ENCODE measurements around the gene EFTUD2. TPM values are rescaled to one million over a fixed set of nuclear protein-coding genes. Genes with fewer than 3 reads are reported as not detected.
A peak's percentile ranks its signal among the peaks of the same experiment; 100 is the strongest.

EFTUD2 gene
- total and polyA plus RNA-seq, 8 donors = 15.9 to 176 (median 81.8) TPM

- DNase-seq = no peak
- no peak overlapping the region for H3K4me3 ChIP-seq
- peaks cover 44 to 91% (median 78%) of the 10 kb centered on the region in 4 donors for H3K36me3 ChIP-seq
- H3K27ac ChIP-seq = peak overlapping the region in 1 of 5 donors; percentile 8
- H3K9me3 ChIP-seq = no peaks in the 10 kb centered on the region
- intact Hi-C loops (cut with DNase I; ENCODE audit: low total_unique reads) = no loop called here
- no peaks in the 10 kb centered on the region for H3K27me3 ChIP-seq
- peaks cover 0 to 28% (median 8%) of the 10 kb centered on the region in 4 donors for H3K4me1 ChIP-seq
- TF ChIP-seq EP300 (IDR thresholded peaks at IDR 0.05) (no peak), POLR2A (IDR thresholded peaks at IDR 0.05) (no peak), CTCF (IDR thresholded peaks at IDR 0.05) (no peak), POLR2AphosphoS5 (IDR thresholded peaks at IDR 0.05) (no peak)
- 68 to 80% (median 77%) methylated on average over 10 of the region's 10 CpGs for WGBS, 5 donors
These were observed 11.0 kb downstream of the EFTUD2 start for GRCh38 chr17:44887971-44888954.

- DNase-seq = no peak
- 81 to 100% (median 93%) methylated on average over 1 of the region's 1 CpG for WGBS, 5 donors
- H3K36me3 ChIP-seq = peaks cover 44 to 91% (median 78%) of the 10 kb centered on the region in 4 donors
These were observed 12.2 kb downstream of the EFTUD2 start for GRCh38 chr17:44887016-44887415.

GRCh38 chr17:44884941-44885340 lies 14.3 kb downstream of the EFTUD2 start:
- 92 to 100% (median 97%) methylated on average over 2 of the region's 2 CpGs for WGBS, 5 donors
- no peak overlapping the region for H3K27ac ChIP-seq
- no peak for DNase-seq
- H3K4me1 ChIP-seq = peaks cover 0 to 22% (median 3%) of the 10 kb centered on the region in 4 donors
- TF ChIP-seq POLR2A (IDR thresholded peaks at IDR 0.05) (no peak), POLR2AphosphoS5 (IDR thresholded peaks at IDR 0.05) (no peak), EP300 (IDR thresholded peaks at IDR 0.05) (no peak), CTCF (IDR thresholded peaks at IDR 0.05) (no peak)
- no peaks in the 10 kb centered on the region for H3K9me3 ChIP-seq
- H3K36me3 ChIP-seq = peaks cover 53 to 95% (median 83%) of the 10 kb centered on the region in 4 donors
- H3K4me3 ChIP-seq = no peak overlapping the region
- intact Hi-C loops (cut with DNase I; ENCODE audit: low total_unique reads) = no loop called here
- no peaks in the 10 kb centered on the region for H3K27me3 ChIP-seq

More at GRCh38 chr17:44887016-44887415, 12.2 kb downstream of the EFTUD2 start:
- Histone ChIP-seq H3K27me3 (no peaks in the 10 kb centered on the region), H3K9me3 (no peaks in the 10 kb centered on the region), H3K4me1 (peaks cover 0 to 28% (median 8%) of the 10 kb centered on the region in 4 donors), H3K27ac (no peak overlapping the region), H3K4me3 (no peak overlapping the region)
- TF ChIP-seq POLR2A (IDR thresholded peaks at IDR 0.05) (no peak), EP300 (IDR thresholded peaks at IDR 0.05) (no peak), POLR2AphosphoS5 (IDR thresholded peaks at IDR 0.05) (no peak), CTCF (IDR thresholded peaks at IDR 0.05) (no peak)
- intact Hi-C loops (cut with DNase I; ENCODE audit: low total_unique reads) = no loop called here

GRCh38 chr17:44881145-44881544 lies 18.1 kb downstream of the EFTUD2 start:
- intact Hi-C loops (cut with DNase I; ENCODE audit: low total_unique reads) = no loop called here
- H3K4me3 ChIP-seq = no peak overlapping the region
- no peaks in the 10 kb centered on the region for H3K27me3 ChIP-seq
- TF ChIP-seq POLR2A (IDR thresholded peaks at IDR 0.05) (no peak), EP300 (IDR thresholded peaks at IDR 0.05) (no peak), CTCF (IDR thresholded peaks at IDR 0.05) (no peak), POLR2AphosphoS5 (IDR thresholded peaks at IDR 0.05) (no peak)
- H3K4me1 ChIP-seq = no peaks in the 10 kb centered on the region
- no peak for DNase-seq
- 90 to 98% (median 93%) methylated on average over 4 of the region's 4 CpGs for WGBS, 5 donors
- no peak overlapping the region for H3K27ac ChIP-seq
- no peaks in the 10 kb centered on the region for H3K9me3 ChIP-seq
- peaks cover 66 to 100% (median 96%) of the 10 kb centered on the region in 4 donors for H3K36me3 ChIP-seq

All from stomach (tissue), 9 donors.